GM18951 (cell line): ENCODE data around the gene FNBP1L.

ENCODE experiments used
- POLR2A ChIP-seq: IDR thresholded peaks from 4 replicates; pipeline ENCODE4 v1.6.1; 2011; ENCODE audit warnings: mild to moderate bottlenecking; ENCODE audit not compliant: insufficient read length, insufficient read depth; ENCODE audit errors: extremely low read depth
- in situ Hi-C: fragments of 300-500 bp; cut with MboI; formaldehyde crosslinking; loops from one replicate; pipeline ENCODE4 v1.12.0; 2022; ENCODE audit warnings: low sequenced_read_pairs, mixed read lengths, inconsistent platforms; ENCODE audit not compliant: unreplicated experiment

Gene FNBP1L

GRCh38 chr1:93516164-93516563, 68.2 kb downstream of the FNBP1L start:
- in situ Hi-C loops, result no loop called here
- TF ChIP-seq POLR2A, result no peak

DNA sequence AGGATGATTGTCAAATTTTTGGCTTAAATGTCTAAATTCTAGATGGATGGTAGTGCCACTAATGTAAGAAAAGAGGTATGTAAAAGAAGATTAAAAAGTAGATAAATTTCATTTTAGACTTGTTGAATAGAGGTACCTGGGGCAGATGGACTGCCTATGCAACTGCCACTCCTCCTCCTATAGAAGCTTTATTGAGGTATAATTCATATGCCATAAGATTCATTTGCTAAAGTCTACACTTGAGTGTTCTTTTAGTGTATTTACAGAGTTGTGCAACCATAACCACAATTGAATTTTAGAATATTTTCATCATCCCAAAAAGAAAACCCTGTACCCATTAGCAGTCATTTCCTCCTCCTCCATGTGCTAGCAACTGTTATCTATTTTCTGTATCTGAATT, 70.6 kb downstream of the FNBP1L start:
- TF ChIP-seq POLR2A, result no peak
- in situ Hi-C loops, result no loop called here

DNA sequence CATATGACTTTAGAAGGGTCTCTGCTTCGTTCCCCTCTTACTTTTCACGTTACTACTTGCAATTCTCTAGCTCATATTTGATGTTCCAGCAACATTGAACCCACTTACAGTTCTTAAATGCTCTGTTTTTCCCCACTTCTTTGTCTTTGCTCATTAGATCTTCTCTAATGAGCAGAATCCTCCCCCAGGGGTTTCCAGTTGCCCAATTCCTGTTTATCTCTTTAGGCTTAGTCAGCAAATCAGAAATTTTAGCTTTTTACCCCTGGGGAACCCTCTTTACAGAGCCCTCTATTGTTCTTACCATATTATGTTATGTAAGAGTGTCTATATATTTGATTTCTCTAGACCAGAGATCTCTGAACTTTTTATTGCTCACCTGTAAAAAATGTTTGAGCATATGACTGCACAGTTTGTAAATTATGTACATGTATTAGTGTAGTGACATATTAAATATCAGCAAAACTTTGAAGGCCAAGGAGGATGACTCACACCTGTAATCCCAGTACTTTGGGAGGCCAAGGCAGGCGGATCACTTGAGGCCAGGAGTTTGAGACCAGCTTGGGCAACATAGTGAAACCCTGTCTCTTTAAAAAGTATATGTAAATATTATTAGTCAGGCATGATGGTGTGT, 71.4 kb downstream of the FNBP1L start:
- TF ChIP-seq POLR2A, result no peak
- in situ Hi-C loops, result no loop called here

- in situ Hi-C loops, result no loop called here
- no peak for TF ChIP-seq POLR2A
Measured at GRCh38 chr1:93521618-93522017, 73.7 kb downstream of the FNBP1L start.

DNA sequence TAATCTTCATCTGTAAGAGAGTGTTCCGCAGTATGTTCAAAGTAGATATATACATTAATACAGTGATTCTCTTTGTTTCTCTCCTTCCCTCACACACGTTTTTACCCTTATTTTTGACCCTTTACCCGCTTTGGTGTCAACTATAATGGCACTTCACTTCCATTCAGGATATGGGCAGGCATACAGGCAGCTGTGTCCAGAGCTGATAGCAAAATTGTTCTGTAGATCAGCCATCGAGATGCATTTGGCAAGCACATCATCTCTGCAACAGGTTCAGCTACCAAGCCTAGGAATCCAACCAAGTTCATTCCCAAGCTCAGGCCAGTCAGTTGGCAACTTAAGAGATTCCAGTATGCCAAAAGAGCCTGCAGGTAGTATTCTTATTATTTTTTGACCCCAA, 74.8 kb downstream of the FNBP1L start:
- in situ Hi-C loops, result no loop called here
- no peak for TF ChIP-seq POLR2A

DNA sequence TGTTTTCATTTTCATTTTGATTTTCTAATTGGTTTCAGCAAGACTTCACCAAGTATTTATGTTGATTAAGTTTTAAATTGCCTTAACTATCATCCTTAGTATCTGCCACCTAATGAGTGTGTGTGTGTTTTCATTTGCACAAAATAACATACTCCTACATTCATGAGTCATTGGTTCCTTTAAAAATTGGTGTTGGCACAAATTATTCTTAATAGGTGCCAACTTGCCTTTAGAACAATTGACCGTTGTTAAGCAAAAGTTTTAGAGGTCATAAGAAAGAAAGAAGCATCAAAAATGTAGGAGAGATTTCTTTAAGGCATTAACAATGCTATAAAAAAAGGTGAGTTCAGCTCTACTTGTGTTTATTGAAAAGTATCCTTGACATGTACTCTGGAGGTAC, 77.5 kb downstream of the FNBP1L start:
- in situ Hi-C loops, result no loop called here
- TF ChIP-seq POLR2A, result no peak

- no peak for TF ChIP-seq POLR2A
- in situ Hi-C loops, result no loop called here
Measured at GRCh38 chr1:93526431-93526830, 78.5 kb downstream of the FNBP1L start.

- in situ Hi-C loops, result no loop called here
- TF ChIP-seq POLR2A, result no peak
Measured at GRCh38 chr1:93528412-93528811, 80.5 kb downstream of the FNBP1L start.

DNA sequence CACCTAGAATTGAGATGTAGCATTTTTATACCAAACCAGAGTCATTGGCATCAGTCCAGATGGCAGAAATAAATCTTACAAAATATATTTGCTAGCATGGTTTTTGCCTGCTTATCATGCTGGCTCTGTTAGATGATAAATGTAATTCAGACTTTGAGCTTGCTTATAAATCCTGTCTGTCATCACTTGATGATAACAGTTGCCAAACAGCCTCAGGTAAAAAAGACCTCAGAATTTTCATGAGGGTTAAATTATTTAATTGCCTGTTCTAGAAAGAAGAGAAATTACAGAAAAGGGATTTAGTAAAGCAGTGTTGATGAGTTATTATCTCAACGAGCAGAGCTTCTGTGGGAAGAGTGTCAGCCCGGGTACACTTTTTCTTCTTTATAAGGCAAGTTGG, 83.3 kb downstream of the FNBP1L start:
- in situ Hi-C loops, result no loop called here

DNA sequence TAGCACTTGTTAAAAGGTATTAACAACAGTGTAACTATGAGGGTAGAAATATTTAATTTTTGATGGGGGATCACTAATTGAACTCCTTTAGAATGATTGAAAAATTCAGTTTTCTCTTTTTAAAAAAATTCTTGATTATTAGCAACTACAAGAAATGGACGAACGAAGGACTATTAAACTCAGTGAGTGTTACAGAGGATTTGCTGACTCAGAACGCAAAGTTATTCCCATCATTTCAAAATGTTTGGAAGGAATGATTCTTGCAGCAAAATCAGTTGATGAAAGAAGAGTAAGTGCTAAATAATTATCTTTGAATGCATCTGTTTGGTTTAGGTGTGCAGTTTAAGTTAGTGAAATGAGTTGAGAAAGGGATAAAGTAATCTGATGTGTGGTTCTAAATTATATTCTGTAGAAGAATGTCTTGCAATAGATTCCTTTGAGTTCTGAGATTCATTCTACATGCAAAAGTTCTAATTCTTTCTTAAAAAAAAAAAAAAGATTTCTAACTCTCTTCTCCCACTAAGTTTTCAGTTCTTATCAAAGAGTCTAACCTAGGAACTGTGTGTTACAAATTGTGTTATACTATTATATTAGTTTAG, 85.0 kb downstream of the FNBP1L start:
- in situ Hi-C loops, result no loop called here
- no peak for TF ChIP-seq POLR2A

More for the DNA sequence above, 83.3 kb downstream of the FNBP1L start:
- no peak for TF ChIP-seq POLR2A

DNA sequence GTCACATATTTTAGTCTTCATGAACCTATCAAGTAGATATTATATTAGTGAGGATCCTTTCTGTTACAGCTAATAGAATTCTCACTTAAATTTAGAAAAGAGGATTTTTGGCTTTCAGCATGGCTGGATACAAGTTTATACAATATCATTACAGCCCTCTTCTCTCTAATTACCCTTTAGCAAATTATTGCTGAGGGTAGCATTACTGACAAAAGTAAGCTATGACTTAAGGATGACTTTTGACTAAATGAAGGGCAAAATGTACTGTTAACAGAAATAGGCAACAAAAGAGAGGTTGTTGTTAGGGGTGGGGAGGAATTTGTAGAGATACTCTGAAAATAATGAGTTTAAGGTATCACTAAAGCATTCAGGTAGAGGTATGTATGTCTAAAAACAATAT, 85.8 kb downstream of the FNBP1L start:
- no peak for TF ChIP-seq POLR2A
- in situ Hi-C loops, result no loop called here

GRCh38 chr1:93537396-93537795, 89.5 kb downstream of the FNBP1L start:
- in situ Hi-C loops, result no loop called here
- no peak for TF ChIP-seq POLR2A

DNA sequence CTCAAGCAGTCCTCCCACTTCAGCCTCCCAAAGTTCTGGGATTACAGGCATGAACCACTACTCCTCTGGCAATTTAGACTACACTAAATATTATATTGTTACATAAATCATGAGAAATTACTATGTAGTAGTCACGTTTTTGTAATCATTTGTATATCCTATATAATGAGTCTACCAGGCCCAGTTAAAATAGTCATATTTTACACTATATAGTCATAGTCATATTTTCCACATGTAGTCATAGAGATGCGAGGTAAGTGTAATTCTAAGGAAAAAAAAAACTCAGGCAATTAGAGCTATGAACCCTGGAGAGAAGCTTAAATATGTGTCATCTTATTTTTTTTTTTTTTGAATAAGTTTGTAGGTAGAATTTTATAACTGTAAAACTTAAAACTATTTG, 90.0 kb downstream of the FNBP1L start:
- no peak for TF ChIP-seq POLR2A
- in situ Hi-C loops, result no loop called here

DNA sequence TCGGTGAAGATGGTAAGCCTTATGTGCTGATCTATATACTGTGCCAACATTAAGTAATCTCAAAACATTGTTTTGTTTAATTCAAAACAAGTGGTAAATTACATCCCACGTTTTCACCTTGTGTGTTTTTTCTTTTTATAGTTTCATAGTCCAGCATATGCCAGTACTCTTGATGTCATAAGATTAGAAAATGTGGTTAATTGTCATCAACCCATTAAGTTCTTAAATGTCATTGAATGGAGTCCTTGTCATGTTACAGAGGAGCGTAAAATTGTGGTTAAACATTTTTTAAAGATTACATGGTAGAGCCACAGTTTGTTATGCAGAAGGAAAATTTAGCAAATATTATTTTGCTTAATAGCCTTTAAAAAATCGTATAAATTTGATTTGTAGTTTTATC, 93.1 kb downstream of the FNBP1L start:
- TF ChIP-seq POLR2A, result no peak
- in situ Hi-C loops, result no loop called here
